Stimulated activated CD8-positive, alpha-beta memory T cell treated with anti-CD3 and anti-CD28 coated beads, Interleukin-7, amount 100 ng/mL, for 48 hours (primary cell): ENCODE results near the gene GOLGA1.
A peak's percentile ranks its signal among the peaks of the same experiment; 100 is the strongest.
"Not testable (repeated sequence)": the region's sequence is repeated elsewhere in the genome, so short reads cannot be mapped to it uniquely, and the experiment has no call there.

Source experiments
- DNase-seq, 2 donors: peaks; one replicate each; pipeline ENCODE4 v3.0.0-alpha.2; 2020; ENCODE audit warnings: low read depth in 1 of 2; ENCODE audit errors: extremely low read depth in 1 of 2

Gene GOLGA1, protein sequence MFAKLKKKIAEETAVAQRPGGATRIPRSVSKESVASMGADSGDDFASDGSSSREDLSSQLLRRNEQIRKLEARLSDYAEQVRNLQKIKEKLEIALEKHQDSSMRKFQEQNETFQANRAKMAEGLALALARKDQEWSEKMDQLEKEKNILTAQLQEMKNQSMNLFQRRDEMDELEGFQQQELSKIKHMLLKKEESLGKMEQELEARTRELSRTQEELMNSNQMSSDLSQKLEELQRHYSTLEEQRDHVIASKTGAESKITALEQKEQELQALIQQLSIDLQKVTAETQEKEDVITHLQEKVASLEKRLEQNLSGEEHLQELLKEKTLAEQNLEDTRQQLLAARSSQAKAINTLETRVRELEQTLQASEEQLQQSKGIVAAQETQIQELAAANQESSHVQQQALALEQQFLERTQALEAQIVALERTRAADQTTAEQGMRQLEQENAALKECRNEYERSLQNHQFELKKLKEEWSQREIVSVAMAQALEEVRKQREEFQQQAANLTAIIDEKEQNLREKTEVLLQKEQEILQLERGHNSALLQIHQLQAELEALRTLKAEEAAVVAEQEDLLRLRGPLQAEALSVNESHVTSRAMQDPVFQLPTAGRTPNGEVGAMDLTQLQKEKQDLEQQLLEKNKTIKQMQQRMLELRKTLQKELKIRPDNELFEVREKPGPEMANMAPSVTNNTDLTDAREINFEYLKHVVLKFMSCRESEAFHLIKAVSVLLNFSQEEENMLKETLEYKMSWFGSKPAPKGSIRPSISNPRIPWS

GRCh38 chr9:124940894-124941678 is at the start of gene GOLGA1:
Gene GOLGA1, minus strand, starts transcription at chr9:124941083. Its CDS starts 2,372 bp downstream, at chr9:124938711.
- DNase-seq = peak; percentile 86 to 88

DNA sequence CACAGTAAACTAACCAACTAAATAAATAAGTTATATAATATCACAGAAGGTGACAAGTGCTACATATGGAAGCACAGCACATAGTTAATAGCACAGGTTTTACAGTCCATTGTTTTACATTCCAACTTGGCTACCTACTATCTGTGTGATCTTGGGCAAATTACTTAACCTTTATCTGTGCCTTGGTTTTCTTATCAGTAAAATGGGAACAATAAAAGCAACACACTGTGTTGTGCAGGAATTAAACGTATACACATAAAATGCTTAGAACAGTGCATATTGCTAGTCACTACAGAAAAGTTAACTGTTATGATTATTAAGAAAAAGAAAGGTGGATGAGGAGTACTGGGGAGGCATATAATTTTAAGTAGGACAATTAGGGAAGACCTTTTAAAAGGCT is 42.8 kb upstream of the GOLGA1 start:
- no peak for DNase-seq

- DNase-seq = no peak
Observed at GRCh38 chr9:124980431-124980830, 39.5 kb upstream of the GOLGA1 start.

DNA sequence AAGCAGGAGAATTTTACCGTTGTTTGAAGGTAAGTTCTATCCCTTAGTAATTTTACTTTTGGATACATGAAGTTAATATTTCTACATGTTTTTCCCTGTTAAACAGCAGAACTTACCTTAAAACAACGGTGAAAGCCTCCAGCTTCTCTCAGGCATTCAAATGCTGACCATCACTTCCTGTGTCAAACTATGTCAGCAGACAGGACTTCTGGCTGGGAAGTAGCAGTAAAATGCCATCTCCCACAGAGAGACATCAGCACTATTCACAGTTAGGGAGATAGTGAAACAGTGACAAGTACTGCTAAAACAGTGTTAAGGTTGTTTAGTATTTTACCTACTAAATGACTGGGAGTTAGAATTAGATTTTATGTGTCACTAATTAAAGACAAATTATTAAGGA is 34.2 kb upstream of the GOLGA1 start:
- DNase-seq = no peak

- DNase-seq = no peak
Observed at GRCh38 chr9:124973807-124974206, 32.9 kb upstream of the GOLGA1 start.

GRCh38 chr9:124972241-124972770 is 31.4 kb upstream of the GOLGA1 start:
- DNase-seq = no peak

GRCh38 chr9:124969401-124969800 is 28.5 kb upstream of the GOLGA1 start:
- no peak for DNase-seq

GRCh38 chr9:124968238-124968637 is 27.4 kb upstream of the GOLGA1 start:
- no peak for DNase-seq

DNA sequence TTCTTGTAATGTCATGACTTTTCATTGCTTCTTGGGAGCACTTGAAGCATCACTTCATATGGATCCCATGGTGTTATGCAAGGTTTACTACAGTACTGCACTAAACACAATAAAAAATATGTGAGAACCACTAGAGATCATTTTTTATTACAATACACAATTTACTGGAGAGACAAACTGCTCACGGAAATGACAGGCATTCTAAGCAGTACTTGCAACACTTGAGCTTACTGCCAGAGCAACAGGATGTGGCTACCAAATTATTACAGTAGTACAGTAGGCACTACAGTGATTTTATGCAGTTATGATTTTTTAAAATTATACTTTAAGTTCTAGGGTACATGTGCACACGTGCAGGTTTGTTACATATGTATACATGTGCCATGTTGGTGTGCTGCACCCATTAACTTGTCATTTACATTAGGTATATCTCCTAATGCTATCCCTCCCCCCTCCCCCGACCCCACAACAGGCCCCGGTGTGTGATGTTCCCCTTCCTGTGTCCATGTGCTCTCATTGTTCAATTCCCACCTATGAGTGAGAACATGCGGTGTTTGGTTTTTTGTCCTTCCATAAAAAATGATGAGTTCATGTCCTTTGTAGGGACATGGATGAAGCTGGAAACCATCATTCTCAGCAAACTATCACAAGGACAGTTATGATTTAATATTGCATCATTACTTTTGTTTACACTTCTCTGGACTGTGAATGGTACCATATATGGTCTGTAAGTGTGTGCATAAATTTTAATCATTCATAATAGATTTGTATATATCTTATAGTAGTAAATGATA is 25.1 kb upstream of the GOLGA1 start:
- DNase-seq = not testable (repeated sequence)

DNA sequence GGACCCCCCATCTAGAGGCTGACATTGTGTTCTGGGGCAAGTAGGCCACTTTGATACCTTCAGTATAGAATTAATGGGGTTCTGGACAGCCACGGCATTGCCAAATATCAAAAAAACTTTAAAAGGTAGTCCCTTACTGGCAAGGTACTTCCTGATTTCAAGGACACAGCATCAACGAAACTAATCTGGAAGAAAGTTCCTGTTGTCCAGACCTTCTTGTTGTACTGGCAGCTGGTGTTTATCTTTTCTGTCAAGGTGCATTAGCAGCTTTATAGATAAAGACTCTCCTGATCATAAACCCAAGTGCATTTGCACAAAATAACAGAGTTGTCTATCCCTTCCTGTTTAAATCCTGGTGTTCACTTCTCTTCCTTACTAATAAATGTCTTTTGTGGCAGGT is 23.7 kb upstream of the GOLGA1 start:
- no peak for DNase-seq

DNA sequence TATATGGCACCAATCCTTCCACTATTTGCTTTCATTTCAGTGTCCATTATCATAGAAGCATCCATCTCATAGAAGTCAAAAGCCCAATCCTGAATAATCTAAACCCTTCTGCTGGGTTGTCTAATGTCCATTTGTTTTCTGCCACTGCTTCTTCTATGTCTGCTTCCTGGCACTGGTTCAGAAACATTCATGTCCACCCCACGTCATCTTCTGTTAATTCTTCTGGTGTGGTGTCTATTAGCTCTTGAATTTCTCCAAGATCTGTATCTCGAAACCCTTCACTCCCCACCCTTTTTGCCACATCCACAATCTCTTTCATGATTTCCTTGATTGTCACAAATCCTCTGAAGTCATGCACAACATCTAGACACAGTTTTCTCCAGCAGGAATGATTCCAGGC is 23.2 kb upstream of the GOLGA1 start:
- DNase-seq = no peak

- no peak for DNase-seq
Observed at GRCh38 chr9:124960409-124960752, 19.5 kb upstream of the GOLGA1 start.

DNA sequence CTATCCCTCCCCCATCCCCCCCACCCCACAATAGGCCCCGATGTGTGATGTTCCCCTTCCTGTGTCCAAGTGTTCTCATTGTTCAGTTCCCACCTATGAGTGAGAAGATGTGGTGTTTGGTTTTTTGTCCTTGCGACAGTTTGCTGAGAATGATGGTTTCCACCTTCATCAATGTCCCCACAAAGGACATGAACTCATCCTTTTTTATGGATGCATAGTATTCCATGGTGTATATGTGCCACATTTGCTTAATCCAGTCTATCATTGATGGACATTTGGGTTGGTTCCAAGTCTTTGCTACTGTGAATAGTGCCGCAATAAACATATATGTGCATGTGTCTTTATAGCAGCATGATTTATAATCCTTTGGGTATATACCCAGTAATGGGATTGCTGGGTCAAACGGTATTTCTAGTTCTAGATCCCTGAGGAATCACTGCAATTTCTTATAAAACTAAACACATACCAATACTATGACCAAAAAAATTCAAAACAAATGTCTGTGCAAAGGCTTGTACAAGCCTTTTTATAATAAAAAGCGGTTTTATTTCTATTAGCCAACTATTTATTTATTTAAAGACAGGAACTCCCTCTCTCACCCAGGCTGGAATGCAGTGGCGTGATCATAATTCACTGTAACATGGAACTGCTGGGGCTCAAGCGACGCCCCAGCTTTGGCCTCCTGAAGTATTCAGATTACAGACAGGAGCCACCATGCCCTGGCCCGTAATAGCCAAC is 19.0 kb upstream of the GOLGA1 start:
- DNase-seq = not testable (repeated sequence)

- DNase-seq = no peak
Observed at GRCh38 chr9:124954255-124954654, 13.4 kb upstream of the GOLGA1 start.

DNA sequence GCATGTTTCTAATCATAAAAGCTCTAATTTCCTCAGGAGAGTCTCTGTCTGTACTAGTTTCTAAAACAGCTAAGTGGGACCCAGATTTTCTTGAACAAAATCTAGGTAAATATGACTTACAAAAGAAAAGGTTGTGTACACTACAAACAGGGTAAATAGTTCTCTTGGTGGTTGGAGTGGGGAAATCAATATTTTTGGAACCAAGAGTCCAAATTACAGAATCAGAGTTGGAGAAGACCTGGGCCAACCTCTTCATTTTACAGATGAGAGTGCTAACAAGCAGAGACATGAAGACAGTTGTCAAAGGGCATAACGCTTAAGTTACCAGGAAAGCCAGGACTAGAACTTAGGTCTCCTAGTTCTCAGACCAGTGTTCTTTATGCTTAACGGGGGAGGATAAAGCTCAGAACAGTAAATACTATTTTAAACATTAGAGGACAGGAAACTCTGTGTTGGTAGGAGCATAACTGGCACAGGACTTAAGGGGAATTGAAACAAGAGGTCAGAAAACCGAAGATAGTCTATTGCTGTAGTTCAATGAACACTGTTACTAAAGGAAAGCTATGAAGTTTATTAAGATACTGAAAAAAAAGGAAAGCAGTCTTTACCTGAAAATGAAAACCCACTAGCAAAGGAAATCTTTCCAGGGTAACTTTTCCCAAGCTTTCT is 9.3 kb upstream of the GOLGA1 start:
- no peak for DNase-seq

- no peak for DNase-seq
Observed at GRCh38 chr9:124949387-124949786, 8.5 kb upstream of the GOLGA1 start.

- no peak for DNase-seq
Observed at GRCh38 chr9:124947727-124948391, 7.0 kb upstream of the GOLGA1 start.

GRCh38 chr9:124946167-124946566 is 5.3 kb upstream of the GOLGA1 start:
- no peak for DNase-seq
